IMR-90 (cell line): ENCODE measurements around the gene RSPO4.

Source experiments
- CEBPB ChIP-seq: IDR thresholded peaks from 2 replicates; pipeline ENCODE4 v1.6.1; 2012; ENCODE audit warnings: low read depth, low read length, improper control_type of control experiment
- CHD1 ChIP-seq: IDR thresholded peaks from 2 replicates; pipeline ENCODE4 v1.6.1; 2012; ENCODE audit warnings: low read depth, low read length, improper control_type of control experiment
- MXI1 ChIP-seq: IDR thresholded peaks from 2 replicates; pipeline ENCODE4 v1.6.1; 2012; ENCODE audit warnings: low read depth, mild to moderate bottlenecking, low read length, moderate library complexity, borderline replicate concordance
- RAD21 ChIP-seq: IDR thresholded peaks from 2 replicates; pipeline ENCODE4 v1.6.1; 2012; ENCODE audit warnings: low read length, improper control_type of control experiment
- TF ChIP-seq, protein P1 (sequence below): conservative IDR thresholded peaks from 2 replicates; pipeline ENCODE4 v1.5.1; 2012; ENCODE audit warnings: mild to moderate bottlenecking, low read depth, low read length, improper control_type of control experiment
- TF ChIP-seq, protein P2 (sequence below): fragments of 150-350 bp; IDR thresholded peaks from 2 replicates; pipeline ENCODE4 v1.6.1; 2017; ENCODE audit warnings: mild to moderate bottlenecking, antibody characterized with exemption, low read length, low read depth

DNA sequence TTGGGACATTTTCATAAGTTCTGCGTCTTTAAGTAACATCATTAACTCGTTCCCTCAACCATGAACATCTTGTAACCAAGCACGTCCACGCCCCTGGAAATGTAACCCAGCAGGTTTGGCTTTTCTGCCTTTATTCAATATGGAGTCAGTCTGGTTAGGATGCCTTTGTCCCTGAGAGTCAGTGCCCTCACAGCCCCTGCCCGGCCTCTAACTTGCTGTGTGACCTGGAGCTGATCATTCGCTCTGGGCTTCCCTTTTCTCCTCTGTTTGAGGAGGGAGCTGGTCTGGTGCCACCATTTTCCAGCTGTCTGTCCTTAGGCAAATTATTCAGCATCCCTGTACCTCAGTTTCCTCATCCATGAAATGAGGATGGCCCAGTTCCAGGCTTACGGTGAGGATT lies 59.5 kb downstream of the RSPO4 start:
- TF ChIP-seq, protein P1, sequence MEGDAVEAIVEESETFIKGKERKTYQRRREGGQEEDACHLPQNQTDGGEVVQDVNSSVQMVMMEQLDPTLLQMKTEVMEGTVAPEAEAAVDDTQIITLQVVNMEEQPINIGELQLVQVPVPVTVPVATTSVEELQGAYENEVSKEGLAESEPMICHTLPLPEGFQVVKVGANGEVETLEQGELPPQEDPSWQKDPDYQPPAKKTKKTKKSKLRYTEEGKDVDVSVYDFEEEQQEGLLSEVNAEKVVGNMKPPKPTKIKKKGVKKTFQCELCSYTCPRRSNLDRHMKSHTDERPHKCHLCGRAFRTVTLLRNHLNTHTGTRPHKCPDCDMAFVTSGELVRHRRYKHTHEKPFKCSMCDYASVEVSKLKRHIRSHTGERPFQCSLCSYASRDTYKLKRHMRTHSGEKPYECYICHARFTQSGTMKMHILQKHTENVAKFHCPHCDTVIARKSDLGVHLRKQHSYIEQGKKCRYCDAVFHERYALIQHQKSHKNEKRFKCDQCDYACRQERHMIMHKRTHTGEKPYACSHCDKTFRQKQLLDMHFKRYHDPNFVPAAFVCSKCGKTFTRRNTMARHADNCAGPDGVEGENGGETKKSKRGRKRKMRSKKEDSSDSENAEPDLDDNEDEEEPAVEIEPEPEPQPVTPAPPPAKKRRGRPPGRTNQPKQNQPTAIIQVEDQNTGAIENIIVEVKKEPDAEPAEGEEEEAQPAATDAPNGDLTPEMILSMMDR = no peak
- TF ChIP-seq RAD21 = no peak
- TF ChIP-seq CHD1 = no peak
- TF ChIP-seq MXI1 = no peak
- TF ChIP-seq, protein P2, sequence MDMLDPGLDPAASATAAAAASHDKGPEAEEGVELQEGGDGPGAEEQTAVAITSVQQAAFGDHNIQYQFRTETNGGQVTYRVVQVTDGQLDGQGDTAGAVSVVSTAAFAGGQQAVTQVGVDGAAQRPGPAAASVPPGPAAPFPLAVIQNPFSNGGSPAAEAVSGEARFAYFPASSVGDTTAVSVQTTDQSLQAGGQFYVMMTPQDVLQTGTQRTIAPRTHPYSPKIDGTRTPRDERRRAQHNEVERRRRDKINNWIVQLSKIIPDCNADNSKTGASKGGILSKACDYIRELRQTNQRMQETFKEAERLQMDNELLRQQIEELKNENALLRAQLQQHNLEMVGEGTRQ = no peak
- TF ChIP-seq CEBPB = no peak
